ENCODE results near the gene XKR7.

DNA sequence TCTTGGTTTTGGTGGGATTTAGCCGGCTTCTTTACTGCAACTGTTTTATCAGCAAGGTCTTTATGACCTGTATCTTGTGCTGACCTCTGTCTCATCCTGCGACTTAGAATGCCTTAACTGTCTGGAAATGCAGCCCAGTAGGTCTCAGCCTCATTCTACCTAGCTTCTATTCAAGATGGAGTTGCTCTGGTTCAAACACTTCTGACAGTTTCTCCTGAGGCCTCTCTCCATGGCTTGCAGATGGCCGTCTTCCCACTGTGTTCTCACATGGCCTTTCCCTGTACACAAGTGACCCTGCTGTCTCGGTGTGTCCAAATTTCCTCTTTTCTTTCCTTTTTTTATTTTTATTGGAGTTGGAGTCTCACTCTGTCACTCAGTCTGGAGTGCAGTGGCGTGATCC, 38.1 kb downstream of the XKR7 start:
- TF ChIP-seq EP300 (conservative IDR thresholded peaks at IDR 0.05; ENCODE audit: poor library complexity, severe bottlenecking) (no peak), POLR2AphosphoS5 (IDR thresholded peaks at IDR 0.05) (no peak)
